Common myeloid progenitor, CD34-positive (primary cell): ENCODE results near the gene ERFL.

Experiments
- CTCF ChIA-PET: fragments of 350-600 bp; sonication (Branson Sonifier 250); formaldehyde crosslinking; loops from one replicate; lab custom pipeline; 2021; ENCODE audit warnings: antibody characterized with exemption; lab: Charles Lee
- POLR2A ChIA-PET: fragments of 350-600 bp; sonication (Branson Sonifier 250); formaldehyde crosslinking; loops from one replicate; lab custom pipeline; 2021; ENCODE audit warnings: antibody characterized with exemption; lab: Charles Lee
- DNase-seq, 3 donors: peaks; one replicate each; pipeline versions ENCODE4 v3.0.0 to v3.0.0-alpha.2; 2013
- H3K27ac ChIP-seq, 2 experiments: 1 replicate in 1 of 2; 2 replicates in 1 of 2; pipeline ENCODE4 v1.7.0; 2013; ENCODE audit warnings: inconsistent platforms in 2 of 2, low read length in 2 of 2, mild to moderate bottlenecking in 2 of 2, low read depth in 1 of 2, moderate library complexity in 1 of 2; ENCODE audit not compliant: severe bottlenecking in 2 of 2, insufficient read depth in 1 of 2, poor library complexity in 1 of 2
- H3K27me3 ChIP-seq, 5 experiments: replicated peaks in 2 of 5; 1 replicate in 3 of 5; 2 replicates in 2 of 5; pipeline versions ENCODE4 v1.6.1 to v1.7.0; 2013; ENCODE audit warnings: low read length in 4 of 5, mild to moderate bottlenecking in 2 of 5, moderate library complexity in 2 of 5, inconsistent platforms in 1 of 5; ENCODE audit not compliant: insufficient read depth in 5 of 5, control insufficient read depth in 4 of 5
- H3K36me3 ChIP-seq, 4 experiments: 1 replicate in 2 of 4; 2 replicates in 2 of 4; pipeline versions ENCODE4 v1.6.1 to v1.7.0; 2013; ENCODE audit warnings: low read length in 3 of 4, control low read depth in 1 of 4, mild to moderate bottlenecking in 1 of 4; ENCODE audit not compliant: control insufficient read depth in 4 of 4, insufficient read depth in 4 of 4
- H3K4me1 ChIP-seq, 4 experiments: 1 replicate in 3 of 4; 2 replicates in 1 of 4; pipeline versions ENCODE4 v1.6.1 to v1.7.1; 2013; ENCODE audit warnings: low read length in 3 of 4, mild to moderate bottlenecking in 3 of 4, control low read depth in 1 of 4, inconsistent platforms in 1 of 4, moderate library complexity in 1 of 4; ENCODE audit not compliant: control insufficient read depth in 4 of 4, insufficient read depth in 4 of 4; ENCODE audit errors: control extremely low read depth in 1 of 4
- H3K4me3 ChIP-seq, 7 experiments: 1 replicate in 4 of 7; 2 replicates in 3 of 7; pipeline versions ENCODE4 v1.5.1 to v1.7.0; 2013; ENCODE audit warnings: mild to moderate bottlenecking in 7 of 7, low read length in 6 of 7, moderate library complexity in 6 of 7, inconsistent platforms in 2 of 7, low read depth in 2 of 7, control low read depth in 1 of 7; ENCODE audit not compliant: insufficient read depth in 4 of 7, control insufficient read depth in 1 of 7; ENCODE audit errors: extremely low read depth in 1 of 7
- H3K9me3 ChIP-seq, 5 experiments: 1 replicate in 4 of 5; 2 replicates in 1 of 5; pipeline versions ENCODE4 v1.6.1 to v1.7.1; 2013; ENCODE audit warnings: low read length in 4 of 5, mild to moderate bottlenecking in 2 of 5, inconsistent platforms in 1 of 5, low read depth in 1 of 5, moderate library complexity in 1 of 5; ENCODE audit not compliant: control insufficient read depth in 4 of 5, insufficient read depth in 2 of 5; ENCODE audit errors: control extremely low read depth in 1 of 5
- WGBS: methylation state at CpG from one replicate; pipeline ENCODE4 v1.1.5; 2013; ENCODE audit not compliant: insufficient coverage; 5-methylcytosine and 5-hydroxymethylcytosine counted together

The ERFL gene

GRCh38 chr19:41907994-41908615 lies 20.1 kb downstream of the ERFL start:
- POLR2A ChIA-PET, result interaction anchor here (0.6 kb wide), 1 partner anchor 197 kb away, joined by 3 read pairs; no protein-coding TSS in a partner anchor
- CTCF ChIA-PET, result interaction anchor here (1.0 kb wide), 1 partner anchor 26 kb away, joined by 3 read pairs; no protein-coding TSS in a partner anchor

GRCh38 chr19:41906916-41907680 lies 21.2 kb downstream of the ERFL start:
- Histone ChIP-seq H3K27ac (no peak overlapping the region), H3K4me1 (no peaks in the 10 kb centered on the region), H3K36me3 (peaks cover 8 to 59% (median 49%) of the 10 kb centered on the region in 4 experiments), H3K4me3 (no peak overlapping the region), H3K9me3 (no peaks in the 10 kb centered on the region), H3K27me3 (peaks cover 0 to 17% (median 11%) of the 10 kb centered on the region in 5 experiments)
- no peak for DNase-seq
- CTCF ChIA-PET, result no interaction called here
- POLR2A ChIA-PET, result no interaction called here
- 93% methylated on average over 5 of the region's 21 CpGs for WGBS

More at GRCh38 chr19:41907994-41908615, 20.1 kb downstream of the ERFL start:
- DNase-seq, result no peak
- H3K4me3 ChIP-seq, result no peak overlapping the region
- WGBS, result 93% methylated on average over 14 of the region's 25 CpGs
- peaks cover 0 to 3% (median 0%) of the 10 kb centered on the region in 4 experiments for H3K4me1 ChIP-seq
- H3K27me3 ChIP-seq, result peaks cover 0 to 27% (median 16%) of the 10 kb centered on the region in 5 experiments
- H3K9me3 ChIP-seq, result no peaks in the 10 kb centered on the region
- no peak overlapping the region for H3K27ac ChIP-seq
- peaks cover 7 to 49% (median 40%) of the 10 kb centered on the region in 4 experiments for H3K36me3 ChIP-seq

DNA sequence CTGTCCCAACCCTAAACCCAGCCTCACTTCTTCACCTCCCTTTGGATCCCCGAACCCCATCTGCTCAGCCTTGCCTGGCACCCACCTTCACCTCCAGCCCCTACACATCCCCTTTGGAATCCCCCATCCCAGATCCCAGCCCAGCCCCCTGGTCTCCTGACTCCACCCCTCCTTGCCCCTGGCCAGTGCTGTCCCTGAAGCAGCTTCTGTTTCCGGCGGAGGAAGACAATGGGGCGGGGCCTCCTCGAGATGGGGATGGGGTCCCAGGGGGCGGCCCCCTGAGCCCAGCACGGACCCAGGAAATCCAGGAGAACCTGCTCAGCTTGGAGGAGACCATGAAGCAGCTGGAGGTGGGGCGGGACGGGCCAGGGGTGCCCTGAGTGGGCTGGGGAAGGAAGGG lies 22.0 kb downstream of the ERFL start:
- peaks cover 0 to 9% (median 4%) of the 10 kb centered on the region in 5 experiments for H3K27me3 ChIP-seq
- ChIA-PET CTCF (no interaction called here), POLR2A (no interaction called here)
- DNase-seq, result no peak
- H3K9me3 ChIP-seq, result no peaks in the 10 kb centered on the region
- H3K27ac ChIP-seq, result no peak overlapping the region
- no peak overlapping the region for H3K4me3 ChIP-seq
- no peaks in the 10 kb centered on the region for H3K4me1 ChIP-seq
- H3K36me3 ChIP-seq, result peaks cover 8 to 67% (median 57%) of the 10 kb centered on the region in 4 experiments
- WGBS, result 100% methylated on average over 1 of the region's 9 CpGs

- ChIA-PET CTCF (interaction anchor here (0.7 to 1.4 kb wide), 2 partner anchors 14 to 18 kb away, joined by 3 to 4 read pairs; no protein-coding TSS in a partner anchor), POLR2A (no interaction called here)
- 97% methylated on average over 20 of the region's 24 CpGs for WGBS
- no peak overlapping the region for H3K4me3 ChIP-seq
- peaks cover 8 to 71% (median 61%) of the 10 kb centered on the region in 4 experiments for H3K36me3 ChIP-seq
- no peak overlapping the region for H3K27ac ChIP-seq
- DNase-seq, result no peak
- peaks cover 0 to 2% (median 0%) of the 10 kb centered on the region in 5 experiments for H3K27me3 ChIP-seq
- no peaks in the 10 kb centered on the region for H3K4me1 ChIP-seq
- H3K9me3 ChIP-seq, result no peaks in the 10 kb centered on the region
Observed at GRCh38 chr19:41905273-41906002, 22.8 kb downstream of the ERFL start.

GRCh38 chr19:41904118-41904870 lies 24.0 kb downstream of the ERFL start:
- peaks cover 8 to 81% (median 69%) of the 10 kb centered on the region in 4 experiments for H3K36me3 ChIP-seq
- DNase-seq, result no peak
- ChIA-PET POLR2A (no interaction called here), CTCF (interaction anchor here (0.6 to 3.1 kb wide), 5 partner anchors 13 to 33 kb away, joined by 3 to 8 read pairs (median 3); no protein-coding TSS in a partner anchor)
- no peaks in the 10 kb centered on the region for H3K4me1 ChIP-seq
- WGBS, result 97% methylated on average over 27 of the region's 30 CpGs
- no peaks in the 10 kb centered on the region for H3K27me3 ChIP-seq
- H3K9me3 ChIP-seq, result no peaks in the 10 kb centered on the region
- H3K27ac ChIP-seq, result no peak overlapping the region
- no peak overlapping the region for H3K4me3 ChIP-seq

- no peak overlapping the region for H3K4me3 ChIP-seq
- H3K27ac ChIP-seq, result no peak overlapping the region
- H3K27me3 ChIP-seq, result no peaks in the 10 kb centered on the region
- 97% methylated on average over 17 of the region's 19 CpGs for WGBS
- CTCF ChIA-PET, result interaction anchor here (0.6 to 3.1 kb wide), 8 partner anchors 8 to 40 kb away, joined by 3 to 8 read pairs (median 3); no protein-coding TSS in a partner anchor
- H3K4me1 ChIP-seq, result no peaks in the 10 kb centered on the region
- no peak for DNase-seq
- H3K9me3 ChIP-seq, result no peaks in the 10 kb centered on the region
- POLR2A ChIA-PET, result no interaction called here
- peaks cover 10 to 88% (median 76%) of the 10 kb centered on the region in 4 experiments for H3K36me3 ChIP-seq
Observed at GRCh38 chr19:41903193-41903953, 24.9 kb downstream of the ERFL start.
